Endothelial cell of umbilical vein (primary cell): Measurements from ENCODE around the gene PDE8B. TPM values are rescaled to one million over a fixed set of nuclear protein-coding genes. Genes with fewer than 3 reads are reported as not detected.

Experiments
- BruUV-seq: library from RNA; stranded (reverse); fragments of 400-500 nt; replicated peaks from 2 replicates; lab custom pipeline; 2021; lab: Mats Ljungman, UMichigan
- CTCF ChIA-PET: fragments of 300-600, 350-600 bp; sonication (Branson Sonifier 250); formaldehyde crosslinking; loops from one replicate; lab custom pipeline; 2021; ENCODE audit warnings: antibody characterized with exemption, inconsistent platforms; lab: Charles Lee
- POLR2A ChIA-PET: fragments of 300-600, 350-600 bp; sonication (Branson Sonifier 250); formaldehyde crosslinking; loops from one replicate; lab custom pipeline; 2021; ENCODE audit warnings: antibody characterized with exemption, inconsistent platforms; lab: Charles Lee
- DNase-seq: peaks from one replicate; pipeline ENCODE4 v3.0.0-alpha.2; 2011; ENCODE audit warnings: low read depth, low spot score
- FAIRE-seq: peaks from 2 replicates; lab custom pipeline; 2011; peaks lifted over from hg19 to GRCh38; lab: Jason Lieb, UNC
- H2AFZ ChIP-seq: 2 replicates; pipeline ENCODE4 v1.6.0; 2012; ENCODE audit warnings: low read depth, low read length, control low read depth, inconsistent platforms
- H3K27ac ChIP-seq: 2 replicates; pipeline ENCODE4 v1.5.1; 2011; ENCODE audit warnings: low read depth, mild to moderate bottlenecking, control low read depth, low read length, moderate library complexity; ENCODE audit not compliant: insufficient read depth
- H3K27me3 ChIP-seq, 2 experiments: 2 replicates each; pipeline versions ENCODE4 v1.6.0 to v1.6.1; 2011; ENCODE audit warnings: low read length in 2 of 2, mixed read lengths in 1 of 2; ENCODE audit not compliant: control insufficient read depth in 2 of 2, insufficient read depth in 2 of 2
- H3K36me3 ChIP-seq, 2 experiments: 2 replicates in 1 of 2; 3 replicates in 1 of 2; pipeline ENCODE4 v1.5.1; 2011; ENCODE audit warnings: low read length in 2 of 2, mild to moderate bottlenecking in 1 of 2, moderate library complexity in 1 of 2; ENCODE audit not compliant: control insufficient read depth in 2 of 2, insufficient read depth in 2 of 2; ENCODE audit errors: extremely low read depth in 1 of 2
- H3K4me1 ChIP-seq: 3 replicates; pipeline ENCODE4 v1.5.1; 2011; ENCODE audit warnings: mild to moderate bottlenecking, low read length; ENCODE audit not compliant: control insufficient read depth, insufficient read depth; ENCODE audit errors: extremely low read depth
- H3K4me2 ChIP-seq: 2 replicates; pipeline ENCODE4 v1.6.1; 2011; ENCODE audit warnings: low read length, control low read depth, mixed read lengths; ENCODE audit not compliant: insufficient read depth
- H3K4me3 ChIP-seq, 3 experiments: fragments of 200-600 bp in 1 of 3; sonication (generic), shearing (Covaris generic) in 1 of 3; replicated peaks in 1 of 3; 2 replicates each; pipeline ENCODE4 v1.5.1; 2011 to 2016; ENCODE audit warnings: control low read depth in 3 of 3, low read length in 3 of 3, mild to moderate bottlenecking in 2 of 3, inconsistent platforms in 1 of 3, low read depth in 1 of 3, moderate library complexity in 1 of 3; ENCODE audit not compliant: insufficient read depth in 1 of 3
- H3K79me2 ChIP-seq: 2 replicates; pipeline ENCODE4 v1.6.0; 2012; ENCODE audit warnings: low read length, inconsistent platforms; ENCODE audit not compliant: control insufficient read depth, insufficient read depth
- H3K9ac ChIP-seq: replicated peaks from 2 replicates; pipeline ENCODE3; 2011; ENCODE audit warnings: low read length, control low read depth; ENCODE audit not compliant: insufficient read depth; ENCODE audit errors: extremely low read depth
- H3K9me1 ChIP-seq: replicated peaks from 3 replicates; pipeline ENCODE4 v1.6.0; 2011; ENCODE audit warnings: mild to moderate bottlenecking, low read length; ENCODE audit not compliant: control insufficient read depth, insufficient read depth; ENCODE audit errors: extremely low read depth
- H3K9me3 ChIP-seq: replicated peaks from 2 replicates; pipeline ENCODE4 v1.5.1; 2012; ENCODE audit warnings: low read length, inconsistent platforms; ENCODE audit not compliant: control insufficient read depth, insufficient read depth
- H4K20me1 ChIP-seq: replicated peaks from 2 replicates; pipeline ENCODE3; 2011; ENCODE audit warnings: mild to moderate bottlenecking, low read length; ENCODE audit not compliant: control insufficient read depth, insufficient read depth; ENCODE audit errors: extremely low read depth
- EZH2 ChIP-seq: IDR thresholded peaks from 2 replicates; pipeline ENCODE4 v1.6.1; 2012; ENCODE audit warnings: borderline replicate concordance, low read depth, mild to moderate bottlenecking, moderate library complexity, low read length, inconsistent platforms; ENCODE audit not compliant: severe bottlenecking
- FOS ChIP-seq: IDR thresholded peaks from 2 replicates; pipeline ENCODE4 v1.6.1; 2011; ENCODE audit warnings: mild to moderate bottlenecking, low read length, moderate library complexity, borderline replicate concordance; ENCODE audit not compliant: insufficient read depth
- GATA2 ChIP-seq: IDR thresholded peaks from 2 replicates; pipeline ENCODE4 v1.7.0; 2011; ENCODE audit warnings: low read depth, mild to moderate bottlenecking, moderate library complexity, mixed read lengths, low read length; ENCODE audit not compliant: insufficient read length, insufficient read depth
- JUN ChIP-seq: IDR thresholded peaks from 2 replicates; pipeline ENCODE4 v1.6.1; 2011; ENCODE audit warnings: borderline replicate concordance, low read depth; ENCODE audit not compliant: insufficient read length, insufficient read depth
- MYC ChIP-seq: IDR thresholded peaks from one replicate; pipeline ENCODE4 v1.6.1; 2011; ENCODE audit warnings: mild to moderate bottlenecking, low read depth, low read length
- POLR2A ChIP-seq: IDR thresholded peaks from 2 replicates; pipeline ENCODE4 v1.6.1; 2012; ENCODE audit warnings: low read depth, mild to moderate bottlenecking, control low read depth, low read length
- POLR2AphosphoS5 ChIP-seq: IDR thresholded peaks from 2 replicates; pipeline ENCODE4 v1.6.1; 2012; ENCODE audit warnings: low read depth, mild to moderate bottlenecking, control low read depth, low read length, moderate library complexity; ENCODE audit not compliant: insufficient read depth
- dilution Hi-C: fragments of 300-500 bp; cut with MboI; formaldehyde crosslinking; loops from one replicate; pipeline ENCODE4 v1.15.0; 2019; ENCODE audit warnings: low sequenced_read_pairs; ENCODE audit not compliant: extremely low pct_ligation_motif_present
- intact Hi-C: fragments of 100-400 bp; cut with micrococcal nuclease; formaldehyde crosslinking; loops from one replicate; pipeline ENCODE4 v1.10.0; 2022
- polyA plus RNA-seq, 4 experiments: library from polyadenylated mRNA; depleted of rRNA in 3 of 4; stranded (reverse) in 3 of 4; unstranded in 1 of 4; fragments of >200 nt; gene quantifications; 2 replicates each; pipeline versions ENCODE4 v1.2.1 to v1.2.3, GENCODE V29; 2011 to 2012; ENCODE audit warnings: missing spikeins in 1 of 4
- total RNA-seq: library from RNA; stranded (reverse); gene quantifications from 2 replicates; pipeline ENCODE4 v1.2.3, GENCODE V29; 2021
- TF ChIP-seq, protein P1 (sequence below): IDR thresholded peaks from 2 replicates; pipeline ENCODE4 v1.6.1; 2011; ENCODE audit not compliant: insufficient read depth, insufficient read length
- TF ChIP-seq, protein P2 (sequence below), 2 donors: IDR thresholded peaks; 1 replicate in 1 of 2; 2 replicates in 1 of 2; pipeline ENCODE4 v1.5.1; 2011; ENCODE audit warnings: low read length in 2 of 2, mild to moderate bottlenecking in 2 of 2, moderate library complexity in 2 of 2, control low read depth in 1 of 2, inconsistent platforms in 1 of 2, low read depth in 1 of 2; ENCODE audit not compliant: insufficient read depth in 1 of 2; ENCODE audit errors: extremely low read depth in 1 of 2

The PDE8B gene
- total and polyA plus RNA-seq, 2 donors (not counting 3 experiments of a cell fraction or from before 2014, with no cell fraction given): not detected

DNA sequence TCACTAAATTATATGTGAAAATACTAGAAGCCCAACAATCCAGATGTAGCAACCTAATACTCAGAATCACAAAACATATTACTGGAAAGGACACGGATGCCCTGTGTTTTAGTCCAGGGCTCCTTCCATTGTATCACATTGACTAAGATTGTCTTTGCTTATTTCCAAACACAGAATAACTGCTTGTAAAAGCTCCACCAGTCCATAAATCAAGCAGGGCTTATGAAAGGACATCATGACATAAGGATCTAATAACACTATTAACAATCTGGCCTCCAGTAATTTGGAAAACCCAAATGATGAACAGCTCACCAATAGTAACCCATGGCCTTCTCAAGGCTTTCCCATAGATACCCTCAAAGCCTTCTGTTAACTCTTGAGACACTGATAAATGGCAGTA lies 241.9 kb downstream of the PDE8B start:
- ChIA-PET CTCF (no interaction called here), POLR2A (no interaction called here)
- H3K4me1 ChIP-seq: no peaks in the 10 kb centered on the region
- H3K27ac ChIP-seq: no peak overlapping the region
- H3K36me3 ChIP-seq: no peaks in the 10 kb centered on the region
- H3K9ac ChIP-seq: no peak overlapping the region
- H3K9me1 ChIP-seq: no peaks in the 10 kb centered on the region
- BruUV-seq: no TSS peak
- no peak for DNase-seq
- no peaks in the 10 kb centered on the region for H3K9me3 ChIP-seq
- no peak overlapping the region for H2AFZ ChIP-seq
- intact Hi-C loops (no loop called here), dilution Hi-C loops (no loop called here)
- H3K27me3 ChIP-seq: no peaks in the 10 kb centered on the region
- no peaks in the 10 kb centered on the region for H3K79me2 ChIP-seq
- no peak overlapping the region for H3K4me2 ChIP-seq
- no peak for FAIRE-seq
- TF ChIP-seq EZH2 (no peak), MYC (no peak), POLR2A (no peak), FOS (no peak), GATA2 (no peak), POLR2AphosphoS5 (no peak), JUN (no peak)
- TF ChIP-seq, protein P1, sequence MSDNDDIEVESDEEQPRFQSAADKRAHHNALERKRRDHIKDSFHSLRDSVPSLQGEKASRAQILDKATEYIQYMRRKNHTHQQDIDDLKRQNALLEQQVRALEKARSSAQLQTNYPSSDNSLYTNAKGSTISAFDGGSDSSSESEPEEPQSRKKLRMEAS: no peak
- TF ChIP-seq, protein P2, sequence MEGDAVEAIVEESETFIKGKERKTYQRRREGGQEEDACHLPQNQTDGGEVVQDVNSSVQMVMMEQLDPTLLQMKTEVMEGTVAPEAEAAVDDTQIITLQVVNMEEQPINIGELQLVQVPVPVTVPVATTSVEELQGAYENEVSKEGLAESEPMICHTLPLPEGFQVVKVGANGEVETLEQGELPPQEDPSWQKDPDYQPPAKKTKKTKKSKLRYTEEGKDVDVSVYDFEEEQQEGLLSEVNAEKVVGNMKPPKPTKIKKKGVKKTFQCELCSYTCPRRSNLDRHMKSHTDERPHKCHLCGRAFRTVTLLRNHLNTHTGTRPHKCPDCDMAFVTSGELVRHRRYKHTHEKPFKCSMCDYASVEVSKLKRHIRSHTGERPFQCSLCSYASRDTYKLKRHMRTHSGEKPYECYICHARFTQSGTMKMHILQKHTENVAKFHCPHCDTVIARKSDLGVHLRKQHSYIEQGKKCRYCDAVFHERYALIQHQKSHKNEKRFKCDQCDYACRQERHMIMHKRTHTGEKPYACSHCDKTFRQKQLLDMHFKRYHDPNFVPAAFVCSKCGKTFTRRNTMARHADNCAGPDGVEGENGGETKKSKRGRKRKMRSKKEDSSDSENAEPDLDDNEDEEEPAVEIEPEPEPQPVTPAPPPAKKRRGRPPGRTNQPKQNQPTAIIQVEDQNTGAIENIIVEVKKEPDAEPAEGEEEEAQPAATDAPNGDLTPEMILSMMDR (IDR thresholded peaks at IDR 0.05; ENCODE audit: extremely low read depth in 1 of 2, insufficient read depth in 1 of 2, low read depth in 1 of 2, low read length in 2 of 2): no peak
- no peak overlapping the region for H3K4me3 ChIP-seq
- no peaks in the 10 kb centered on the region for H4K20me1 ChIP-seq
